PC-9 (cell line): ENCODE measurements around the gene B3GLCT.

Experiments
- CTCF ChIP-seq: fragments of 200-600 bp; sonication (generic); conservative IDR thresholded peaks from 2 replicates; pipeline ENCODE4 v1.6.1; 2017; ENCODE audit warnings: mixed run types, antibody characterized with exemption, mild to moderate bottlenecking, moderate library complexity
- EZH2 ChIP-seq: fragments of 200-600 bp; sonication (generic); IDR thresholded peaks from 2 replicates; pipeline ENCODE4 v1.8.0; 2017; ENCODE audit warnings: antibody characterized with exemption, low read depth

- TF ChIP-seq CTCF (no peak), EZH2 (no peak)
Observed at GRCh38 chr13:31214435-31214834, 14.7 kb downstream of the B3GLCT start.
